HG03521 (cell line): ENCODE results near the gene ARHGAP44.

Source experiments
- ATAC-seq: cut with Tn5 transposase; IDR thresholded peaks from one replicate; pipeline ENCODE4 v1.9.1; 2021; ENCODE audit warnings: mild to moderate bottlenecking, moderate library complexity; ENCODE audit not compliant: unreplicated experiment

Gene ARHGAP44

DNA sequence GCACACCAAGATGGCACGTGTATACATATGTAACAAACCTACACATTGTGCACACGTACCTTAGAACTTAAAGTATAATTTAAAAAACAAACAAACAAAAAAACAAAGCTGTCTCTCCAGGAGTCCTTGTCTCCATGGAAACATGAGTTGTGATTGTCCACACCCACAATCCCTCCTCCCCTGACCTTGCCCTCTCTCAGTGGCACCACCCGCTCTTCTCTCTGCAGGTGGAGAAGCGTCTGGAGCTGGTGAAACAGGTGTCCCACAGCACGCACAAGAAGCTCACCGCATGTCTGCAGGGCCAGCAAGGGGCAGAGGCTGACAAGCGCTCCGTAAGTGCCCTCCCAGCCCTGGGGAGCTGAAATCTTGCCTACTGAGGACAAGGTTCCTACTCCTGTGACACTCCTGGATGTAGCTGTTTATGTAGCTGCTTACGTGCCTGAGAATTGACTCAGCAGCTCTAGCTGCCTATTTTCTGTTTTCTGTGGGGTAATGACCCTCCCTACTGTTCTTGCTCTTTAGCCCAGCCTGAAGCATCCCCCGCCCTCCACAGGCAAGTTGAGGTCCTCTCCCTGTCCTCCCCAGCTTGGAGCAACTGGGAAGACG is 107.0 kb downstream of the ARHGAP44 start:
- no peak for ATAC-seq

DNA sequence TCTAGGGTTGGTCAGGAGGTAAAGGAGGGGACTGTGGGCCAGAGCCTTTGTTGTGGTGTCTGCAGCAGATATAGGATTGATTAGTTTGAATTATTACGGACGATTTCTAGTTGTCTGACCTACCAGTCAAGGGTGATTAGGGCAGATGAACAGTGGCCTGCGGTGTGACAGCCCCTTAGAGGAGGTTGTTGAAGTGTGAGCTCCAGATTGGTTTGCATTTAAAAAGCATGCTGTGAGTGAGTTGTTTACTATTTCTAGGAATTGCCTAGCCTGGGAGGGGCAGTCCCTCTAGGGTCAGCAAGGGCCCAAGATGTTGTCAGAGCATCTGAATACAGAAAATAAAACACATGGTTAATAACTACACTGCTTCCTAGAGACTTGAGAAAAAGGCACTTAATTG is 108.8 kb downstream of the ARHGAP44 start:
- no peak for ATAC-seq

DNA sequence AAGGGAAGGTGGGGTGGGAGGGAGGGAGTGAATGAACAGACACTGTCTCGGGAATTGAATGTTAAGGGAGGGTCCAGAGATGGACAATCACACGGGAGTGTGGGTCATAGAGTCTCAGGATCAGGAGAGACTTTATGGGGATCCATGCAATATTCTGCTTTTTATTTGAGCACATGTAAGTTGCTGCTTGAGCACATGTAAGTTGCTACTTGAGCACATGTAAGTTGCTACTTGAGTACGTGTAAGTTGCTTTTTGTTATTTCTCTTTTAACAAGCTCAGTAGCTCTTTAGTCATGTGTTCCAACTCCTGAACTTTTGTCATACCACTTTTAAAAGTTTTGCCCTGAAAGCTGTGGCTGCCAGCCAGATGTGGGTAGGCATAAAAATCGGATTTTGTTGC is 110.3 kb downstream of the ARHGAP44 start:
- ATAC-seq = no peak

DNA sequence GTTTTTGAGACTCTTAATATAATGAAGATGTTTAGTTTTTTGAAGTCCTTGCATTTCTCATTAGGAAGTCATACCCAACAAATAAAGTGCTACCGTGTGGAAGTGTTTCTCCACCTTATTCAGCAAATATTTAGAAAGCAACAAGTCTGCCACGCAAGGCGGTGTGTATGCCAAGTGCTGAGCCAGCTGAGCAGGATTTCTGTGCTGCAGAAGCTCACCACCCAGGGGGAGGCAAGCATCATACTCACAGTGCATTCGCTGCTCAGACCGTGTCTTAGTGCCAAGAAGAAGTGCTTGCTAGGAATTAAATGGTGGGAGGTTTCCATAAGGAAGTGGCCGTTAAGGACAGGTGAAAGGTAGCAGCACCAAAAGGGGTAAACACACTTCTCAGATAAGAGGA is 111.2 kb downstream of the ARHGAP44 start:
- ATAC-seq = no peak

DNA sequence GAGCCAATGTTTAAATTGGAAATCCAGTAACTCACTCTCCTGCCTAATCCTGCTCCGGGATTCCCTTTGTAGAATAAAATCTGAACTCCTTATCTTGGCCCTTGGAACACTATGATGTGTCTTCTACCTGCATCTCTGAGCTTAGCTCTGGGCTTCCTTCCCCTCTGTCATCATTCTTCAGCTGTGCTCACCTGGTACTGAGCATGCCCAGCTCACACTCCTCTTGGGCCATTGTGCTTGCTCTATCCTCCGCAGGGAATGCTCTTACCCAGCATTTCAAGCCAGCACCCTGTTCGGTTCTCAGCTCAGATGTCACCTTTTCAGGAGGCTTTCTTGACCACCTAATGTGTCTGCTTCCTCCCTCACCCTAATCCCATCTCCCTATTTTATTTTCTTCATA is 112.7 kb downstream of the ARHGAP44 start:
- ATAC-seq = no peak

DNA sequence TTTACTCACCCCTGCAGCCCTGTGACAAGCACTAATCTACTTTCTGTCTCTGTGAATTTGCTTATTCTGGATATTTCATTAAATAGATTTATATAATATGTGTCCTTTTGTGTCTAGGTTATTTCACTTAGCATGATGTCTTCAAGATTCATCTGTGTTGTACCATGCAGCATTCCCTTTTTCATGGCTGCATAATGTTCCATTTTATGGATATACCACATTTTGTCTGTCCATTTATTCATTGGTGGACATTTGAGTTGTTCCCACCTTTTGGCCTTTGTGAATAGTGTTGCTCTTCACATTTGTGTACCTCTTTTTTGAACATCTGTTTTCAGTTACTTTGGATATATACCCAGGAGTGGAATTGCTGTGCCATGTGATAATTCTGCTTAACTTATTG is 118.2 kb downstream of the ARHGAP44 start:
- ATAC-seq = no peak

DNA sequence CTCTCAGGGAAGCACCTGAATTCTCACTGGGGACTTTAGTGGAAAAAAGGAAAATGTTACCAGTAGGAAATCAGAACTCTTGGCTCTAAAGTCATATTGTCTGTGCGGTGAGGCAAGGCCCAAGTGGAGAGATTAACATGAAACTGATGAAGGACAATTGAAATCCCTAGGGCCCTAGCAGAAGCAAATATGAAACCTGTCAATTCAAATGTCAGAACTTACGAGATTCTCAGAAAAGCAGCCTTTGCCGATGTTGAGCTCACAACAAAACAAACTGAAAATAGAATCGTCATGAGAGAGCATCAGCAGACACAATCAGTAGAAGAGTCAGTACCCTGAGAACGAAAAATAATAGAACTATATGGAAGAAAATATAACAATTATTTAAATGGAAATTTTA is 119.7 kb downstream of the ARHGAP44 start:
- ATAC-seq = no peak

DNA sequence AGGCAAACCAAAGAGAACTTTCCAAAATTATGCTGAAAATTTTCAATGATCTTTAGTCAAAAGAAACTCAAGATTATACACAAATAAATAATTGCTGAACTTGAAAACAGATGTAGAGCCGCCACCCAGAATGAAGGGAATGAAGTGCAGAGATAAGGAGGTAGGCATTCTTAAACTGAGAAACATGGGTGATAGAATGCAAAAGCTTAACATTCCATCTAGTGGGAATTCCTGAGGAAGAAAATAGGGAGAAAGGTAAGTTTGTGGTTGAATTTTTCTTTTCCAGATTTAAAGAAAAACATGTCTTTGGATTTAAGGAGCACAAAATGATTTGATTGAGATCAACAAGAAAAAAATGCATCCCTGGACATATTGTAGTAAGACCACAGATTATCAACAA is 120.2 kb downstream of the ARHGAP44 start:
- no peak for ATAC-seq

DNA sequence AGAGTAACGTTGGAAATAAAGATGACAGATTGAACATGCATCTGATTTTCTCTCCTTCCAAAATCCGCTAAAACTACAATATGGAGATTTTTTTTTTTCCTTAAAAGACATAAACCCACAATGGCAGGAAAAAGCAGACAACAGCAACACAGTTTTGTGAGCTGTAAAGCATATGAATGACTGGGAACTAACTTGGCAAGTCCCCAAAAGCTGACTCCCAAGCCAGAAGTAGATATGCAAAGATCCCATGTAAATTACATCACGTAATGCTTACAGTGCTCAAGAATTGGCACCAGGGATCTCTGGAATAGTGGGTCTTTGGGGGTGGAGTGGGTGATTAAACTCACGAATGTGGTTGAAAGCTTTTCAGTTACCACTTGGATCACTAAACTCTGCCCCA is 121.9 kb downstream of the ARHGAP44 start:
- ATAC-seq = no peak

DNA sequence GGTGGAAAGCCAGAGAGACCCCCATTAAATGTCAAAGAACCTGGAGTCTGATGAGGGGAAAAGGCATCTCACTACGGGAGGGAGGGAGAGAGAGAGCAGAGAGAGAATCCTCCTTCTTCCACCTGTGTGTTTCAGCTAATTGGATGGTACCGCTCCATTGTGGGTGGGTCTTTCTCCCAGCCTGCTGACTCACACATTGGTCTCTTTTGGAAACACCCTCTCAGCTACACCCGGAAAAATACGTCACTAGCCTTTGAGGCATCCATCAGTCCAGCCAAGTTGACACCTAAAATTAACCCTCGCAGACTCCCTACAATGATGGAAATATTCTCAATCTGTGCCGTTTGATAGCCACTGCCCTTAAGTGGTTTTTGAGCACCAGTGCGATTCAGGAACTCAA is 128.1 kb downstream of the ARHGAP44 start:
- ATAC-seq = no peak

DNA sequence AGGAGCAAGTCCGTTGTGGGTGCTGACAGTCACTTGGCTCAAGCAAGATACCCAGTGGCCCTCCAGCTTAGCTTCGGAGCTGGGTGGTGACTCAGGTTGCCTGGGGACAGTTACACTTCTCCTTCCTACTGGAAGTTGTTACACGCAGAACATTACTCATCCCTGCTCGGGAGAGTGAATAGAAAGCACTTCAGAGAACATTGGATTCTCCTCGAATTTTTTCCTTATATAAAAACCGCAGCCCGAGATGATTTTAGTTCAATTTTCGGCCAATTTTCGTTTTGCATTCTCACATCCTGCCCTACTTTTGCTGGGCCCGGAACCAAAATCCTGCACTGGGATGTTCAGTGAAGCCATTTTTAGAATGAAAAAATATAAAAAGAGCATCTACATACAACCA is 128.8 kb downstream of the ARHGAP44 start:
- ATAC-seq = no peak

DNA sequence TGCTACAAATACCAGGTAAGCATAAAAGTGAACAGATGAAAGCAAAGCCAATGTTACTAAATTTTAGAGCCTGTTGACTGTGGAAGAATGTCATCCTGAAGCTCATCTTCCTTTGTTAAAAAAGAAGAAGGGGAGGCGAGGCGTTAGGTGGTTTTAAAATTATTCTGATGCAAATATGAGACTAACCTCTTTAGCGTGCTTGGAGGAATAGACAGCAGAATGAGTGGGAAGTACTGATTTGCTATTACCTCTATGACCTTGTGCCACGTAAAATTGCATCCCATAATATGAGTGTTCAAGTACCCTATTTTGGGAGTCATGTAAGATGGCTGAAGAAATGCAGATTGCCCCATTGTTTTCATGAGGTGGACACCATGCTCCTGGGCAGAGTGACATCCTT is 132.8 kb downstream of the ARHGAP44 start:
- no peak for ATAC-seq

DNA sequence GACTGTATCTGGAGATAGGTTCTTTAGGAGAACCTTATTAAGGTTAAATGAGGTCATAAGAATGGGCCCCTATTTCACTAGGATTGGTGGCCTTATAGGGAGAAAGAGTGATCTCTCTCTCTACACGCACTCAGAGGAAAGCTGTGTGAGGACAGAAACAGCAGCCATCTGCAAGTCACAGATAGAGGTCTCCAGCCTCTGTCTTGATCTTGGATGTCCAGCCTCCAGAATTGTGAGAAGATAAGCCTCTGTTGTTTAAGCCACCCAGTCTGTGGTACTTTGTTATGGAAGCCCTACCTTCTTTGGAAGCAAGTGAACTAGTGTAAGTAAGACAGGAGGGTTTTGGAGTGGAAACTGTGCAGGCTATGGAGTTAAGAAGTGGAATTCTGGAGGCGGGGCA is 135.3 kb downstream of the ARHGAP44 start:
- no peak for ATAC-seq

DNA sequence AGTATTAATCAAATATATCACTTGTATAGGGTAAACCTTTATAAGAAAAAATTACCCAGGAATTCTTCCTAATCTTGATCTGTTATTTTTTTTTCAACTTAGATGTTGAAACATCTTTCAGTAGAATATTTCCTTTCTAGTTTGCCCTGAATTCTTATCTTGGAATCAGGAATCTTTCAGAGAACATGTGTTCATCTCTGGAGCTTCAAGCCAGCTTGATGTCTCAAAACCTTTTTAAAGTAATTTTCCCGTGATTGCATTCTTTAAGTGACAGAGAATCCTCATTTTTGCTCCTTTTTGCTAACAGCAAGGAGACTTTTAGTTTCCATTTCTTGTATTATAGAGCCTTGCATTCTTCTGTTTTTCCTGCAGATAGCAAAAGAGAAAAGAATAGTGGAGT is 137.7 kb downstream of the ARHGAP44 start:
- no peak for ATAC-seq

DNA sequence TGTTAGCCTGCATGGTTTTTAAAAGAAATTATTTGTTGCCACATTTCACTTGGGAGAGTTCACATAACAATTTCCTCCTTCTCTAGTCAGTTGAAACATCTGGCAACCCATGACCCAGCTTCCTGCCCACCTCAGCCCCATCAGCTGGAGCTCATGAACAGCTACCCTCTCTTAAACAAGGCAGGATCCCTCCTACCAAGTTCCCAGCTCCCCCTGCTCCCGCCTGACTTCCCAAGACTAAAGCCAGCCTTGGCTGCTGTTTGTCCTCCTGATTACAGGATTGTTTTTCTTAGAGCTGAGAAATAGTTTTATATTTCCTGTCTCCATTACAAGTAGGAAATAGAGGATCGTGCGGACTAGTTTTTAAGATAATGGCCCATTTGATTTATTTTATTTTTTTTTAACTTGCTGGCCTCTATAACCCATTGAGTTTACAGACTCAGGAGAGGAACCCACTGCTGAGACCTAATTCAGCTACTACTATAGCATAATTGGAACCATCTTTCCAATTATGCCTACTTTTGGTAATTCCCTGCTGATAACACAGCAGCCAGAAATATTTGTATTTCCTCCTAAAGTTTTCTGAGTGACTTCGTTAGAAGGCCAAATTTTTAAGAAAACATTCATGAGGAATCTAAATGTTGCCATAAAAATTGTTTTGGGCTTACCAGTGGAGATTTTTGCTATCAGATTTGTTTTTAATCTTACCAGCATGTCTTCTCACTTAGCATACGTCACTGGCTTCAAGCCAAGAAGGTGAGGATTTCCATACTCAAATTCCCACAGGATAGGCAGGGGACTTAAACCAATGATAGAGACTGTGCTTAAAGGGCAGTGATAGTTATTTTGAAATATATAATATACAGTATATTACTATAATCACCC is 138.5 kb downstream of the ARHGAP44 start:
- ATAC-seq = no peak

DNA sequence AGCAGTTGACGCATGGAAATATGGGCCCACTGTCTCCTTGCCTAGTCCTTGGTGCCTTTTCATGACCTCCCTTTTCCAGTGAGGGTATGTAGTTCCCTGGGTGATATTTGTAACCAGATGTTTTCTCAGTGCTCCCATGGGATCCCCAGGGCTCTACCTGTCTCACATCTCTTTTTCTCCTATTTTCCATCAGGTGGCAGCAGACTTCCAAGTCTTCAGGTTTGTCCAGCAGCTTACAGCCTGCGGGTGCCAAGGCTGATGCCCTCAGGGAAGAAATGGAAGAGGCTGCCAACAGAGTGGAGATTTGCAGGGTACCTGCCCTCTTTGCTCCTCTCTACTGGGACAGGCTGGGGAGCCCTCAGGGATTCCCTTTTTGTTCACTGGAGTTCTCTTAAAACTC is 139.4 kb downstream of the ARHGAP44 start:
- no peak for ATAC-seq

DNA sequence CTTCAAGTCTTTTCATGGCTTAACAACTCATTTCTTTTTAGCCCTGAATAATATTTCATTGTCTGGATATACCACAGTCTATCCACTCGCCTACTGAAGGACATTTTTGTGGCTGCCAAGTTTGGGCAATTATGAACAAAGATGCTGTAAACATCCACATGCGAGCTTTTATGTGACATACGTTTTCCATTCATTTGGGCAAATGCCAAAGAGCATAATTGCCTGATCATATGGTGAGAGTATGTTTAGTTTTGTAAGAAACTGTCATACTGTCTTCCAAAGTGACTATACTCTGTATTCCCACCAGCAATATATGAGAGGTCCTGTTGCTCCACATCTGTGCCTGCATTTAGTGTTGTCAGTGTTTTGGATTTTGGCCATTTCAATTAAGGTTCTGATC is 147.2 kb downstream of the ARHGAP44 start:
- ATAC-seq = no peak

DNA sequence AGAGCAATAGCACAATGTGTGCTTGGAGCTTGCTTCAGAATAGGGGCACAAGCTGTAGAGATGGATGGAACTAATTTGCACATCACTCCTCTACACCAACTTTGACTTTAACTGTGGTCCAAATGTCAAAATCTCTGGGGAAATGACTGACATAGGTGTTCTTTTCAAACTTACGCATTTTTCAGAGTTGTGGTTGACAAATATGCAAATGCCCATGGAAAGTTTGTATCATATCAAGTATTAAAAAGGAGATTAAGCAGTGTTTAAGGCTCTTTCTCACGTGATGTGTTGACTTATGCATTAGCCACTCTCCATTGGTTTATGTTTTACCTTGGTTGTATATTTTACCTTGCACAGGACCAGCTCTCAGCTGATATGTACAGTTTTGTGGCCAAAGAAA is 151.4 kb downstream of the ARHGAP44 start:
- ATAC-seq = no peak

DNA sequence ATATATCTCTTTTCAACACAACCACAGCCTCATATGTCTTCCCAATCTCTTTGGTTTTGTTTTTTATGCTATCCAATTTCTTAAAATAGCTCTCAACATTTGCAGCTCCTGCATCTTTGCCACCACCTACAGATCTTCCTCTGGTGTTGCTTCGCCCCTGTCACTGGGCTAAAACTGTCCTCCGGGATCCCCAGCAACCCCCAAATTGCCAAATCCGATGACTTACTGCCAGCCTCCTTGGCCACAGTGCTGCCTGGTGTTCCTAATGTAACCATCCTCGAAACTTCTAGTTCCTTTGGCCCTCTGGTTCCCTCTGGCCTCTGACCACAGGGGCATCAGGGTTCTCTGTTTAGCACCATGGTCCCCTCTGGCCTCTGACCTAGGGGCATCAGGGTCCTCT is 157.7 kb downstream of the ARHGAP44 start:
- ATAC-seq = no peak

DNA sequence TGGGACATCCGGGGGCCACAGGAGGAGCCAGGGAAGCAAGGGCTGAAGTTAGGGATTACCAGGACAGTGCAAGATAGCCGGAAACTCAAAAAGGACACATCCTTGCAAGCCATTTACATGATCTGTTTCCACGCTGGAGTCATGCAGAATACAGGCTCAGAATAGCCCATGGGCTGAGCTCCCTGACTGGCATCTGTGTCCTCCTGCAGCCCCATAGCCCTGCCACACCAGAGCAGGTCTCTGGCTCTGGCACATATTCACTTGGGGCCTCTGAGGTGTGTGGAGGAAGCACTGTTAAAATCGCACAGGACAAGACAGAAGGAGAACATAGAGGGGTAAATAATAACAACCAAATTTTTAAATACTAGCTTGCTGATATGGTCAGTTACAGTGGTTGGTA is 162.7 kb downstream of the ARHGAP44 start:
- ATAC-seq = no peak

DNA sequence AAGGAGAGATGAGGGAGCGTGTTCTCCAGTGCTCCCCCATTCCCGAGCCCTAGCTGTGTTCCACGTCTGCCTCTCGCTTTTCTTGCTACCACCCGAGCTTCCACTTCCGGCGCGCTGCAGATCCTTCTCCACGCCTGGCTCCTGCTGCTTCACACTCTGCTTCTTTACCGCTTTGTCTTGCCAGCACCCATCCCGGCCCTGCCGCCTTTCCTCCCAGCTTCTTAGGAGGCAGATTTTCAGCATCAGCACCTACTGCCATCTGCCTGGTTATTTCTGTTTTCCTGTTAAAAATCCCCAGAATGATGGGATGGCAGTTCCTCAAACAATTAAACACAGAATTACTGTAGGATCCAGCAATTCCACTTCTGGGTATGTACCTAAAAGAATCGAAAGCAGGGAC is 163.9 kb downstream of the ARHGAP44 start:
- ATAC-seq = no peak

DNA sequence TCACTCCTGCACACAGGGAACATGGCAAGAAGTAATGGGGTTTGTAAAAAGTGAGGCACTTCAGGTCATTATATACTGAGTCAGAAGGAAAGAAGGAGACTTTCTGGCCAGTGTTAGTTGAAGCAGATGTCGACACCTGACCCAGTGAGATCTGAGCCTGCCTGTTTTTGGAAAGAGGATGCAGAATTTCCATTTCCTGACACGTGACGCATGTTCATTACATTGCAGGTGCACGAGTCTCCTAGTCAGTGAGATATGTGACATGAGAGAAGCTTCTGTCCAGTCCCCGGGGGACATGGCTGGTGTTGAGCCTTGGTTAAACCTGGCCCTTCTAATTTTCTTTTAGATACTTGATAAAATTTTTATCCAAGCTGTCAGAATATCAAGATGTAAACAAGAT is 166.2 kb downstream of the ARHGAP44 start:
- ATAC-seq = no peak

DNA sequence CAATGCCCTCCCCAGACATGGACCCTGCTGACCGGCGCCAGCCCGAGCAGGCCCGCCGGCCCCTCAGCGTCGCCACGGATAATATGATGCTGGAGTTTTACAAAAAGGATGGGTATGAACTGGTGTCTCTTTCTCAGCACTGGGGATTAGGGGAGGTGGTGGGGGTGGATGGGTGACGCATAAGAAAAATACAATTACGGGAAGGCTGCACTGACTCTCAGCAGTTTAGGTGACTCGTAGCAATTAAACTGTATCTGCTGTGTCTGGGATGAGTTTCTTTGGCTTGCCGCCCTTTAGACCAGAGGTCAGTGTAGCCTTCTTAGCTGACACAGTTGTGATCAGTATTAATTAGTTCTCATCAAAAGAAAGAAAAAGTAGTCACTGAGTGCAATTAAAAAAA is 169.5 kb downstream of the ARHGAP44 start:
- no peak for ATAC-seq
